CD4-positive, alpha-beta memory T cell (primary cell): Measurements from ENCODE around the gene YWHAQ. TPM values are rescaled to one million over a fixed set of nuclear protein-coding genes. Genes with fewer than 3 reads are reported as not detected.
A peak's percentile ranks its signal among the peaks of the same experiment; 100 is the strongest.

Source experiments
- CTCF ChIA-PET: fragments of 350-600 bp; sonication (Branson Sonifier 250); formaldehyde crosslinking; loops from one replicate; lab custom pipeline; 2021; ENCODE audit warnings: inconsistent platforms; ENCODE audit not compliant: partially characterized antibody; lab: Charles Lee
- POLR2A ChIA-PET: fragments of 350-600 bp; sonication (Branson Sonifier 250); formaldehyde crosslinking; loops from one replicate; lab custom pipeline; 2021; ENCODE audit not compliant: partially characterized antibody; lab: Charles Lee
- DNase-seq, 5 donors: peaks; one replicate each; pipeline versions ENCODE4 v3.0.0 to v3.0.0-alpha.2; 2020 to 2022; ENCODE audit warnings: mixed read lengths in 1 of 5
- H3K27ac ChIP-seq: one replicate; pipeline ENCODE4 v1.7.0; 2013; ENCODE audit warnings: low read depth, low read length
- H3K27me3 ChIP-seq: 2 replicates; pipeline ENCODE4 v1.7.0; 2013; ENCODE audit warnings: mild to moderate bottlenecking, low read length, moderate library complexity; ENCODE audit not compliant: insufficient read depth
- H3K36me3 ChIP-seq: 2 replicates; pipeline ENCODE4 v1.7.0; 2013; ENCODE audit warnings: mild to moderate bottlenecking, low read length, moderate library complexity; ENCODE audit not compliant: insufficient read depth
- H3K4me1 ChIP-seq: 2 replicates; pipeline ENCODE4 v1.7.0; 2013; ENCODE audit warnings: mild to moderate bottlenecking, low read length, moderate library complexity; ENCODE audit not compliant: insufficient read depth
- H3K4me3 ChIP-seq, 2 donors: one replicate each; pipeline ENCODE4 v1.7.0; 2013; ENCODE audit warnings: low read length in 2 of 2, mild to moderate bottlenecking in 1 of 2
- H3K9me3 ChIP-seq, 2 donors: one replicate each; pipeline ENCODE4 v1.7.0; 2013; ENCODE audit warnings: low read length in 2 of 2, control low read depth in 1 of 2; ENCODE audit not compliant: control insufficient read depth in 1 of 2
- H3K27ac Mint-ChIP-seq, 7 donors: one replicate each; pipeline ENCODE4 v1.8.0; 2020 to 2021; ENCODE audit warnings: mixed read lengths in 7 of 7, mild to moderate bottlenecking in 6 of 7, inconsistent platforms in 3 of 7, moderate library complexity in 3 of 7
- H3K27me3 Mint-ChIP-seq, 2 donors: one replicate each; pipeline ENCODE4 v1.8.0; 2020 to 2021; ENCODE audit warnings: mixed read lengths in 2 of 2
- H3K36me3 Mint-ChIP-seq, 2 donors: one replicate each; pipeline ENCODE4 v1.8.0; 2020 to 2021; ENCODE audit warnings: mixed read lengths in 2 of 2, inconsistent platforms in 1 of 2, mild to moderate bottlenecking in 1 of 2
- H3K4me1 Mint-ChIP-seq, 4 donors: one replicate each; pipeline ENCODE4 v1.8.0; 2020 to 2021; ENCODE audit warnings: mixed read lengths in 4 of 4, mild to moderate bottlenecking in 1 of 4
- H3K4me3 Mint-ChIP-seq, 8 donors: one replicate each; pipeline ENCODE4 v1.8.0; 2020 to 2021; ENCODE audit warnings: mixed read lengths in 8 of 8, mild to moderate bottlenecking in 7 of 8, moderate library complexity in 6 of 8, inconsistent platforms in 3 of 8
- H3K9me3 Mint-ChIP-seq, 8 donors: one replicate each; pipeline ENCODE4 v1.8.0; 2020 to 2021; ENCODE audit warnings: mixed read lengths in 8 of 8, mild to moderate bottlenecking in 5 of 8, inconsistent platforms in 3 of 8, moderate library complexity in 1 of 8
- intact Hi-C: fragments of 100-400 bp; cut with micrococcal nuclease; formaldehyde crosslinking; loops from one replicate; pipeline ENCODE4 v1.15.1; 2023
- polyA plus RNA-seq, 2 donors: library from polyadenylated mRNA; unstranded; fragments of 300-500 nt; fragmentation: Illumina TruSeq; gene quantifications; one replicate each; pipeline ENCODE4 v1.2.3, GENCODE V29; 2021
- total RNA-seq, 2 experiments: library from RNA; stranded (reverse); gene quantifications; one replicate each; pipeline ENCODE4 v1.2.3, GENCODE V29; 2021

Gene YWHAQ
- total and polyA plus RNA-seq, 4 experiments from 2014 or later: 124 to 504 (median 220) TPM

DNA sequence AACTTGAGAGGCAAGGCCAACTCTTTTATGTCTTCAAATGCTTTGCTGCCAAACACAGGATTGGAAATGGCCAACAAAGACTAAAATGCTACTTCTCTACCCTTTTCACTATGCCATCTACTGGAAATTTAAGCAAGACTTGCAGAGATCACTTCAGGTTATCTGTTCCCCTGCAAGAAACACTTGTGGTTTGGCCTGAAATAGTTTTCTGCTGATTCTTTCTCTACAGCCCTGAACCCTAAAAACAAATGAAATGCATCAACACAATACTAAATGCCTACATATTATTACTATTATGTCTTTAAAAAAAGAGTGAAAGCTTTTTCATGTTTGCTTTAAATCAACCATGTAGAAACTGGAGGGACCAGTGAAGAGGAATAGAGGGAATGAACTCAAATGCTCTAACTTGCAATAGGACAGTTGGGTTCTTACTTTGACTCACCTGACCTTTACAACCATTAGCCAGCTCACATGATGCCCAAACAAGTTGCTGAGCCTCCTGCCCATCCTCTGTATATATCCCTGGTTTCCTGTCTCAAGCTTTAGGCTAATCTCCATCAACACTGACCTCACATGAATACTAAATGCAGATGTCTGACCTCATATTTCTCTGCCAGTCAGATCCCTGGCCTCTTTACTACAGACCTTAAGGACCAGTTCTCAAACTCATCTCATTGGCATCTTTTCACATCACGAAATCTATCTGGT lies 57.6 kb downstream of the YWHAQ start:
- Mint-ChIP-seq H3K27me3 (no peaks in the 10 kb centered on the region), H3K36me3 (no peaks in the 10 kb centered on the region), H3K4me1 (peaks cover 0 to 7% (median 3%) of the 10 kb centered on the region in 4 donors), H3K4me3 (no peak overlapping the region), H3K27ac (no peak overlapping the region), H3K9me3 (no peaks in the 10 kb centered on the region)
- no peaks in the 10 kb centered on the region for H3K36me3 ChIP-seq
- no peaks in the 10 kb centered on the region for H3K9me3 ChIP-seq
- DNase-seq: no peak
- ChIA-PET CTCF (interaction anchor here (0.6 kb wide), 1 partner anchor 77 kb away, joined by 3 read pairs; no protein-coding TSS in a partner anchor), POLR2A (interaction anchor here (1.0 to 1.1 kb wide), 2 partner anchors 9 to 17 kb away, joined by 3 to 4 read pairs; partner anchors contain the start of gene ADAM17)
- intact Hi-C loops: no loop called here
- H3K4me3 ChIP-seq: no peak overlapping the region
- H3K27me3 ChIP-seq: no peaks in the 10 kb centered on the region
- H3K27ac ChIP-seq: no peak overlapping the region
- no peaks in the 10 kb centered on the region for H3K4me1 ChIP-seq

DNA sequence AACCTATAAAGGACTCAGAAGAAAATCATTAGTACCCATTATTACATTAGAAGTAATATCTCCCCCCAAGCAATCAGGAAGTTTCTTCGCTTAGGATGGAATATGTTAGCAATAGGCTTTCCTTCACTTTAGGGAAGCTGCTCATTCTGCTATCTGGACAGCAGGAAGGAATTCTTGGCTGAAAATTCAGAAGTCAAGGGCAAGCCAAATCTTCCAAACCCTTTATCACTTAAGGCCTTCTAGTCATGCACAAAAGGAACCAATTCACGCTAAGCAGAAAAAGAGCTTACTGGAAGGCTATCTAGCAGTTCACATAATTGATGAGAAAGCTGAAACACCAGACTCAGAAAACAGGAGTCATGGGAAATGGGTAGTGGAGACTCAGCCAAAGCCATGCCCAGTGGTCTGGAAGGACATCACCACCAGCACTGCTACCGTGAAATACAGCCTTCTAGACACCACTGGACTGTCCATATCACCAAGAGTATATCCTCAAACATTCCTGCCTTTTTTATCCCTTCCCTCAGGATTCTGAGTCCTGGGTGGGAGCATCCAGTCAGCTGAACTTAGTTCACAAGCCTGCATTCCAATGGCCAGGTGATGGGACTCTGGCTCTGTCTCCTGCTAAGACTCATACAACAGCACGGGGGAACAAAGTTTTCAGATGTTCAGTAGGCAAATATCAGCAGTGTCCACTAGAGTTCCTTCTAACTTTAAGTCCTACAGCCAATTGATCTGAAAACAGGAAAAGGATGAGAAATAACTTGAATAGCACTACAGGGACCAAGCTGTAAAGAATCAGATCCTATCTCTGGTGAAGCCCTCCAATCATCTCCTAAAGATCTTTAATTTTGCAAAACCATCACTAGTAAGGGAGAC lies 60.4 kb downstream of the YWHAQ start:
- Histone ChIP-seq H3K27me3 (no peaks in the 10 kb centered on the region), H3K4me3 (no peak overlapping the region), H3K36me3 (no peaks in the 10 kb centered on the region), H3K9me3 (no peaks in the 10 kb centered on the region), H3K4me1 (no peaks in the 10 kb centered on the region), H3K27ac (no peak overlapping the region)
- H3K27me3 Mint-ChIP-seq: no peaks in the 10 kb centered on the region
- no peaks in the 10 kb centered on the region for H3K36me3 Mint-ChIP-seq
- intact Hi-C loops: no loop called here
- H3K4me3 Mint-ChIP-seq: no peak overlapping the region
- CTCF ChIA-PET: interaction anchor here (1.4 kb wide), 1 partner anchor 229 kb away, joined by 3 read pairs; no protein-coding TSS in a partner anchor
- H3K4me1 Mint-ChIP-seq: peaks cover 0 to 6% (median 2%) of the 10 kb centered on the region in 4 donors
- peak overlapping the region in 1 of 7 donors; percentile 52 for H3K27ac Mint-ChIP-seq
- H3K9me3 Mint-ChIP-seq: no peaks in the 10 kb centered on the region
- POLR2A ChIA-PET: no interaction called here
- no peak for DNase-seq

DNA sequence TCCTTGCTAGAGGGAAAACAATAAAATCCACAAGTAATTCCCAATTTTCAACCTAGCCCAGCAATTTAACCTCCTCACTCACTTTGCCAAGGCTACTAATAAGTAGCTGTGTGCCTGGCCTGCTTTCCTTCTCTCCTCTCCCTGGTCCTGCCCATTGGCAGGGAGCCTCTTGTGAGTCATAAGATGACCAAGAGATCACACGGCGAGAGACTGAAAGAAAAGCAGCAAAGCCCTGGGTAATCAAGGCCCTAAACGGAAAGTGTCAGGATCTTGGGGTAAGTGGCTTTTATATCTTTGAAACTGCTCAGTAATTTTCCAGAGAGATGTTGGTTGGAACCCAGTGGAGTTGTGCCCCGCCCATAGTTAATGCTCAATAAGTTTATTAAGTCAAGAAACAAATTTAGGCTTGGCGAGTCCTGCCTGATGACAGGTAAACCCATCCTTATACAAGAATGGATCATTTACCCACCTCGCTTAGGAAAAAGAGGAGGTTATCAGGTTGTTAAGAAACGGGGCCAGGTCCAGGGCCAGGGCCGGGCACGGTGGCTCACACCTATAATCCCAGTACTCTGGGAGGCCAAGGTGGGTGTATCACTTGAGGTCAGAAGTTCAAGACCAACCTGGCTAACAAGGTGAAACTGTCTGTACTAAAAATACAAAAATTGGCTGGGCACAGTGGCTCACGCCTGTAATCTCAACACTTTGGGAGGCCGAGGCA lies 65.2 kb downstream of the YWHAQ start:
- H3K9me3 Mint-ChIP-seq: no peaks in the 10 kb centered on the region
- H3K27ac ChIP-seq: no peak overlapping the region
- POLR2A ChIA-PET: interaction anchor here (2.4 kb wide), 1 partner anchor 10 kb away, joined by 12 read pairs; the partner anchor contains the start of gene ADAM17
- H3K4me3 Mint-ChIP-seq: no peak overlapping the region
- H3K4me3 ChIP-seq: no peak overlapping the region
- intact Hi-C loops: no loop called here
- no peaks in the 10 kb centered on the region for H3K4me1 Mint-ChIP-seq
- no peaks in the 10 kb centered on the region for H3K27me3 Mint-ChIP-seq
- no peaks in the 10 kb centered on the region for H3K36me3 ChIP-seq
- H3K9me3 ChIP-seq: no peaks in the 10 kb centered on the region
- no peak for DNase-seq
- no peak overlapping the region for H3K27ac Mint-ChIP-seq
- H3K36me3 Mint-ChIP-seq: no peaks in the 10 kb centered on the region
- no peaks in the 10 kb centered on the region for H3K4me1 ChIP-seq
- CTCF ChIA-PET: no interaction called here
- no peaks in the 10 kb centered on the region for H3K27me3 ChIP-seq

DNA sequence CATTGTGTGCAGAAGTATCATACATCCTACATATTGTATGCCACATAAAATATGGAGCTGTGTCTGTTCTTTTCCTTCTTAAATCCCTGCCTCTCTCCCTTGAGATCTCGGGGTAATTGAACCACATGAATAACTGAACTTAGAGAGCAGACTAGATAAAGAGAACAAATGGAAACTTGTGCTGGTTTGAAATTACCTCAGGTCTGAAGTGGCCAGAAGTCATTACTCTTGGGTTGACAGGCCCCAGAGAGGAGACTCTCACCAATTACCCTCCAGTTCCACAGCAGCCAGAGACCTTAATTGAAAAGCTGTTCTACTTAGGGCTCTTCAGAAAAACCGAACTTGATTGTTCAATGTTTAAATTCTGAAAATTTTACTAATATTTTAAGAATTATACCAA lies 70.2 kb downstream of the YWHAQ start:
- POLR2A ChIA-PET: interaction anchor here (0.6 kb wide), 2 partner anchors 14 to 229 kb away, joined by 3 to 4 read pairs; no protein-coding TSS in a partner anchor
- Histone ChIP-seq H3K4me3 (no peak overlapping the region), H3K36me3 (no peaks in the 10 kb centered on the region), H3K9me3 (no peaks in the 10 kb centered on the region), H3K27me3 (no peaks in the 10 kb centered on the region), H3K4me1 (peaks cover 12% of the 10 kb centered on the region), H3K27ac (no peak overlapping the region)
- intact Hi-C loops: no loop called here
- no peak for DNase-seq
- CTCF ChIA-PET: no interaction called here
- Mint-ChIP-seq H3K36me3 (peaks cover 0 to 6% of the 10 kb centered on the region in 2 donors), H3K27me3 (no peaks in the 10 kb centered on the region), H3K4me1 (peaks cover 8 to 12% (median 10%) of the 10 kb centered on the region in 4 donors), H3K4me3 (no peak overlapping the region), H3K27ac (peak overlapping the region in 3 of 7 donors; percentile 42 to 57 (median 47)), H3K9me3 (no peaks in the 10 kb centered on the region)

DNA sequence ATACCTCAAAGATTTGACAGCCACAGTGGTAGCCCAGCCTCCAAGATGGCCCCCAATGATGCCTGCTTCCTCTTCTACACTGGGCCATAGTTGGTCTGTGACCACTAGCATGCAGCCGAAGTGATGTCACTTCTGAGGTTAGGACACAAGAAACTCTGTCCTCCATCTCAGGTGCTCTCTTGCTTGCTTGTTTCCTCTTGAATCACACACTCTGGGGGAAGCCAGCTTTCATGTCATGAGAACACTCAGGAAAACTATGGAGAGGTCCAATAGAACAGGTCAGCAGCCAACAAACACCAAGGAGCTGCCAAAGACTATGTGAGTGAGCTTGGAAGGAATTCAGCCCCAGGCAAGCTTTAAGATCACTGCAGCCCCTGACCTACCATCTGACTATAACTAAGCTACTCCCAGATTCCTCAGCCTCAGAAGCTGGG lies 71.8 kb downstream of the YWHAQ start:
- POLR2A ChIA-PET: interaction anchor here (6.1 kb wide), 1 partner anchor 72 kb away, joined by 69 read pairs; the partner anchor contains the start of gene YWHAQ
- H3K27ac Mint-ChIP-seq: peak overlapping the region in 4 of 7 donors; percentile 21 to 67 (median 50)
- no peak for DNase-seq
- Histone ChIP-seq H3K9me3 (no peaks in the 10 kb centered on the region), H3K4me3 (no peak overlapping the region), H3K27me3 (no peaks in the 10 kb centered on the region), H3K36me3 (no peaks in the 10 kb centered on the region), H3K27ac (no peak overlapping the region), H3K4me1 (peaks cover 22% of the 10 kb centered on the region)
- intact Hi-C loops: loop anchor here (5.0 kb wide), 2 partner anchors 143 to 483 kb away; partner anchors contain the start of gene KLF11
- peaks cover 18 to 26% (median 24%) of the 10 kb centered on the region in 4 donors for H3K4me1 Mint-ChIP-seq
- H3K36me3 Mint-ChIP-seq: peaks cover 0 to 16% of the 10 kb centered on the region in 2 donors
- H3K27me3 Mint-ChIP-seq: no peaks in the 10 kb centered on the region
- no peaks in the 10 kb centered on the region for H3K9me3 Mint-ChIP-seq
- CTCF ChIA-PET: interaction anchor here (1.0 to 1.4 kb wide), 3 partner anchors 20 to 241 kb away, joined by 3 to 9 read pairs (median 4); no protein-coding TSS in a partner anchor
- H3K4me3 Mint-ChIP-seq: peak overlapping the region in 2 of 8 donors; percentile 18 to 65

DNA sequence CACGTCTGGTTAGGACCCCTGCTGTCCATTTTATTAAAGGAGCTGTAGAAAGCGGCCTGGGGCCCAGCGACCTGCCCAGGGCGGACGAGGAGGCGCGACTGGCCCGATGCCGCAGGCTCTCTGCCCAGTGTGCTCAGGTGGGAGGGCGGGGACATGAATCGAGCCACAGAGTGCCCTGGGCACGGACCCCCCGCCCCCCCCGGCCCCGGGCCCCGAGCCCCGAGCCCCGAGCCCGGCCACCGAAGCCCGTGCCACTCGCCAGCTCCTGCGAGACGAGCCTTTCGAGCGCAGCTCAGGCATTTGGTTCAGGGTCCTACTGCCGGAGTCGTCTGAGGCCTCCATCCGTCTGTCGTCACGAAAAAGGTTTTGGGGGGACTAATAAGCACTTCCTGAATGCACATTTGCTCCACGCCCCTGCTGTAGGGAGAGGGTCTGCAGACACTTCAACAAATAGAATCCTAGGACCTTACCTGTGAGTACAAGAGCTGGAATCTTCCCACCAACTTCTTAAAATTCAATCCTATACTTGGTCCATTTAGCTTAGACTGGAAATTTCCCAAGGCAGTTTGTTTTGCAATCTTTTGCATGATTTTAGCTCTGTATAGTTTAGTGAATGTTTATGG lies 74.6 kb downstream of the YWHAQ start:
- H3K27ac Mint-ChIP-seq: peak overlapping the region; percentile 93 to 98 (median 98)
- H3K36me3 Mint-ChIP-seq: peaks cover 0 to 21% of the 10 kb centered on the region in 2 donors
- no peaks in the 10 kb centered on the region for H3K27me3 Mint-ChIP-seq
- H3K4me1 Mint-ChIP-seq: peaks cover 30 to 51% (median 41%) of the 10 kb centered on the region in 4 donors
- ChIA-PET POLR2A (interaction anchor here (0.6 to 6.1 kb wide), 37 partner anchors 8 to 291 kb away, joined by 3 to 69 read pairs (median 4); partner anchors contain the start of genes CPSF3, IAH1, ITGB1BP1 and TAF1B), CTCF (interaction anchor here (0.7 to 2.8 kb wide), 15 partner anchors 8 to 244 kb away, joined by 3 to 13 read pairs (median 4); partner anchors contain the start of genes ITGB1BP1 and YWHAQ)
- Histone ChIP-seq H3K9me3 (no peaks in the 10 kb centered on the region), H3K36me3 (no peaks in the 10 kb centered on the region), H3K4me3 (peak overlapping the region; percentile 97 to 99), H3K27ac (peak overlapping the region; percentile 90), H3K4me1 (peaks cover 48% of the 10 kb centered on the region), H3K27me3 (no peaks in the 10 kb centered on the region)
- DNase-seq: peak in 1 of 5 donors; percentile 6
- no peaks in the 10 kb centered on the region for H3K9me3 Mint-ChIP-seq
- intact Hi-C loops: loop anchor here (5.0 kb wide), 2 partner anchors 146 to 486 kb away; partner anchors contain the start of gene KLF11
- peak overlapping the region; percentile 92 to 99 (median 98) for H3K4me3 Mint-ChIP-seq
